ENCODE measurements around the gene VPS45.
"Not testable (repeated sequence)": the region's sequence is repeated elsewhere in the genome, so short reads cannot be mapped to it uniquely, and the experiment has no call there.

Gene VPS45

GRCh38 chr1:150053926-150054325 is 13.7 kb upstream of the VPS45 start:
- H3K36me3 ChIP-seq (ENCODE audit: insufficient read depth, low read length): no peaks in the 10 kb centered on the region
- peaks cover 4% of the 10 kb centered on the region for H3K4me1 ChIP-seq (ENCODE audit: insufficient read depth, low read length)
- H3K9ac ChIP-seq (ENCODE audit: low read depth, low read length): no peak overlapping the region
- 92% methylated on average over 3 of the region's 3 CpGs for WGBS
- no peak overlapping the region for H3K27ac ChIP-seq (ENCODE audit: low read depth, low read length)
- no peak overlapping the region for H3K4me3 ChIP-seq (ENCODE audit: low read length)
- H3K27me3 ChIP-seq (ENCODE audit: insufficient read depth, low read length): no peaks in the 10 kb centered on the region
- H3K9me3 ChIP-seq (ENCODE audit: insufficient read depth, low read depth, low read length): no peaks in the 10 kb centered on the region

GRCh38 chr1:150055507-150055906 is 12.1 kb upstream of the VPS45 start:
- H3K27me3 ChIP-seq (ENCODE audit: insufficient read depth, low read length); H3K9me3 ChIP-seq (ENCODE audit: insufficient read depth, low read depth, low read length); H3K4me3 ChIP-seq (ENCODE audit: low read length); H3K4me1 ChIP-seq (ENCODE audit: insufficient read depth, low read length); H3K9ac ChIP-seq (ENCODE audit: low read depth, low read length); H3K36me3 ChIP-seq (ENCODE audit: insufficient read depth, low read length); H3K27ac ChIP-seq (ENCODE audit: low read depth, low read length): not testable (repeated sequence)
- WGBS: 92% methylated on average over 4 of the region's 4 CpGs

- H3K27me3 ChIP-seq (ENCODE audit: insufficient read depth, low read length): no peaks in the 10 kb centered on the region
- no peak overlapping the region for H3K9ac ChIP-seq (ENCODE audit: low read depth, low read length)
- WGBS: 90% methylated on average over 1 of the region's 1 CpG
- no peak overlapping the region for H3K27ac ChIP-seq (ENCODE audit: low read depth, low read length)
- no peak overlapping the region for H3K4me3 ChIP-seq (ENCODE audit: low read length)
- H3K36me3 ChIP-seq (ENCODE audit: insufficient read depth, low read length): no peaks in the 10 kb centered on the region
- H3K4me1 ChIP-seq (ENCODE audit: insufficient read depth, low read length): no peaks in the 10 kb centered on the region
- no peaks in the 10 kb centered on the region for H3K9me3 ChIP-seq (ENCODE audit: insufficient read depth, low read depth, low read length)
These were observed 11.2 kb upstream of the VPS45 start for GRCh38 chr1:150056407-150056806.

GRCh38 chr1:150060260-150060659 is 7.3 kb upstream of the VPS45 start:
- Histone ChIP-seq H3K27ac (ENCODE audit: low read depth, low read length) (no peak overlapping the region), H3K36me3 (ENCODE audit: insufficient read depth, low read length) (no peaks in the 10 kb centered on the region), H3K4me1 (ENCODE audit: insufficient read depth, low read length) (no peaks in the 10 kb centered on the region), H3K4me3 (ENCODE audit: low read length) (no peak overlapping the region), H3K27me3 (ENCODE audit: insufficient read depth, low read length) (no peaks in the 10 kb centered on the region), H3K9ac (ENCODE audit: low read depth, low read length) (no peak overlapping the region), H3K9me3 (ENCODE audit: insufficient read depth, low read depth, low read length) (no peaks in the 10 kb centered on the region)
- WGBS: 82% methylated on average over 4 of the region's 4 CpGs

- Histone ChIP-seq H3K9ac (ENCODE audit: low read depth, low read length) (no peak overlapping the region), H3K36me3 (ENCODE audit: insufficient read depth, low read length) (no peaks in the 10 kb centered on the region), H3K27ac (ENCODE audit: low read depth, low read length) (no peak overlapping the region), H3K4me3 (ENCODE audit: low read length) (no peak overlapping the region), H3K9me3 (ENCODE audit: insufficient read depth, low read depth, low read length) (no peaks in the 10 kb centered on the region), H3K4me1 (ENCODE audit: insufficient read depth, low read length) (peaks cover 10% of the 10 kb centered on the region; the same call in 1 of the 2 replicates), H3K27me3 (ENCODE audit: insufficient read depth, low read length) (no peaks in the 10 kb centered on the region)
- WGBS: 81% methylated on average over 3 of the region's 3 CpGs
These were observed 5.9 kb upstream of the VPS45 start for GRCh38 chr1:150061632-150062101.

- no peak overlapping the region for H3K9ac ChIP-seq (ENCODE audit: low read depth, low read length)
- WGBS: 92% methylated on average over 3 of the region's 4 CpGs
- no peaks in the 10 kb centered on the region for H3K36me3 ChIP-seq (ENCODE audit: insufficient read depth, low read length)
- H3K4me3 ChIP-seq (ENCODE audit: low read length): no peak overlapping the region
- H3K4me1 ChIP-seq (ENCODE audit: insufficient read depth, low read length): peaks cover 10% of the 10 kb centered on the region; the same call in 1 of the 2 replicates
- H3K27ac ChIP-seq (ENCODE audit: low read depth, low read length): no peak overlapping the region
- no peaks in the 10 kb centered on the region for H3K27me3 ChIP-seq (ENCODE audit: insufficient read depth, low read length)
- no peaks in the 10 kb centered on the region for H3K9me3 ChIP-seq (ENCODE audit: insufficient read depth, low read depth, low read length)
These were observed 5.5 kb upstream of the VPS45 start for GRCh38 chr1:150062113-150062512.

- no peaks in the 10 kb centered on the region for H3K27me3 ChIP-seq (ENCODE audit: insufficient read depth, low read length)
- H3K9me3 ChIP-seq (ENCODE audit: insufficient read depth, low read depth, low read length): no peaks in the 10 kb centered on the region
- peaks cover 10% of the 10 kb centered on the region; the same call in 1 of the 2 replicates for H3K36me3 ChIP-seq (ENCODE audit: insufficient read depth, low read length)
- WGBS: 88% methylated on average over 4 of the region's 5 CpGs
- 0 out of 2 replicates have a peak overlapping the region, but pooled peaks have one; percentile 85 for H3K4me3 ChIP-seq (ENCODE audit: low read length)
- no peak overlapping the region for H3K9ac ChIP-seq (ENCODE audit: low read depth, low read length)
- H3K4me1 ChIP-seq (ENCODE audit: insufficient read depth, low read length): peaks cover 10% of the 10 kb centered on the region; the same call in 1 of the 2 replicates
- no peak overlapping the region for H3K27ac ChIP-seq (ENCODE audit: low read depth, low read length)
These were observed 2.2 kb upstream of the VPS45 start for GRCh38 chr1:150065184-150065871.

GRCh38 chr1:150066328-150066727 is 1.2 kb upstream of the VPS45 start:
- Histone ChIP-seq H3K27ac (ENCODE audit: low read depth, low read length) (peak overlapping the region; percentile 91), H3K9ac (ENCODE audit: low read depth, low read length) (peak overlapping the region; percentile 92)

GRCh38 chr1:150066838-150067183 is 765 bp upstream of the VPS45 start:
- H3K36me3 ChIP-seq (ENCODE audit: insufficient read depth, low read length): peaks cover 11% of the 10 kb centered on the region
- H3K27ac ChIP-seq (ENCODE audit: low read depth, low read length): peak overlapping the region; percentile 91
- no peaks in the 10 kb centered on the region for H3K27me3 ChIP-seq (ENCODE audit: insufficient read depth, low read length)
- under 1% methylated on average over 18 of the region's 18 CpGs for WGBS
- peaks cover 10% of the 10 kb centered on the region; the same call in 1 of the 2 replicates for H3K4me1 ChIP-seq (ENCODE audit: insufficient read depth, low read length)
- H3K9ac ChIP-seq (ENCODE audit: low read depth, low read length): peak overlapping the region; percentile 92
- H3K9me3 ChIP-seq (ENCODE audit: insufficient read depth, low read depth, low read length): no peaks in the 10 kb centered on the region
- H3K4me3 ChIP-seq (ENCODE audit: low read length): peak overlapping the region; percentile 85

More at GRCh38 chr1:150066328-150066727, 1.2 kb upstream of the VPS45 start:
- no peaks in the 10 kb centered on the region for H3K9me3 ChIP-seq (ENCODE audit: insufficient read depth, low read depth, low read length)
- peaks cover 10% of the 10 kb centered on the region; the same call in 1 of the 2 replicates for H3K36me3 ChIP-seq (ENCODE audit: insufficient read depth, low read length)
- H3K27me3 ChIP-seq (ENCODE audit: insufficient read depth, low read length): no peaks in the 10 kb centered on the region
- H3K4me3 ChIP-seq (ENCODE audit: low read length): peak overlapping the region; percentile 85
- peaks cover 10% of the 10 kb centered on the region; the same call in 1 of the 2 replicates for H3K4me1 ChIP-seq (ENCODE audit: insufficient read depth, low read length)

- Histone ChIP-seq H3K4me3 (ENCODE audit: low read length) (peak overlapping the region; percentile 85), H3K4me1 (ENCODE audit: insufficient read depth, low read length) (peaks cover 10% of the 10 kb centered on the region; the same call in 1 of the 2 replicates), H3K9me3 (ENCODE audit: insufficient read depth, low read depth, low read length) (no peaks in the 10 kb centered on the region), H3K9ac (ENCODE audit: low read depth, low read length) (peak overlapping the region; percentile 92), H3K27me3 (ENCODE audit: insufficient read depth, low read length) (no peaks in the 10 kb centered on the region), H3K27ac (ENCODE audit: low read depth, low read length) (no peak overlapping the region), H3K36me3 (ENCODE audit: insufficient read depth, low read length) (peaks cover 22% of the 10 kb centered on the region)
- 11% methylated on average over 2 of the region's 2 CpGs for WGBS
These were observed 496 bp downstream of the VPS45 start for GRCh38 chr1:150068109-150068435.

GRCh38 chr1:150069923-150070322 is 2.3 kb downstream of the VPS45 start:
- H3K36me3 ChIP-seq (ENCODE audit: insufficient read depth, low read length): peaks cover 37% of the 10 kb centered on the region
- no peaks in the 10 kb centered on the region for H3K9me3 ChIP-seq (ENCODE audit: insufficient read depth, low read depth, low read length)
- no peaks in the 10 kb centered on the region for H3K27me3 ChIP-seq (ENCODE audit: insufficient read depth, low read length)
- no peak overlapping the region for H3K4me3 ChIP-seq (ENCODE audit: low read length)
- peaks cover 10% of the 10 kb centered on the region; the same call in 1 of the 2 replicates for H3K4me1 ChIP-seq (ENCODE audit: insufficient read depth, low read length)
- H3K27ac ChIP-seq (ENCODE audit: low read depth, low read length): no peak overlapping the region
- no peak overlapping the region for H3K9ac ChIP-seq (ENCODE audit: low read depth, low read length)
- 96% methylated on average over 5 of the region's 5 CpGs for WGBS
